Suprapubic skin (tissue), 3 donors: ENCODE measurements around the gene DAAM2.

Experiments
- POLR2AphosphoS5 ChIP-seq, 3 donors: sonication (generic); formaldehyde crosslinking; IDR thresholded peaks; one replicate each; pipeline ENCODE4 v1.6.1; 2017; ENCODE audit warnings: antibody characterized with exemption in 3 of 3
- TF ChIP-seq, protein P1 (sequence below), 2 donors: fragments of 200-600 bp in 1 of 2; fragments of 450-650 bp in 1 of 2; sonication (generic) in 1 of 2; IDR thresholded peaks; one replicate each; pipeline ENCODE4 v1.5.1; 2016 to 2019; ENCODE audit warnings: antibody characterized with exemption in 2 of 2, mild to moderate bottlenecking in 1 of 2, moderate library complexity in 1 of 2

- TF ChIP-seq, protein P1, sequence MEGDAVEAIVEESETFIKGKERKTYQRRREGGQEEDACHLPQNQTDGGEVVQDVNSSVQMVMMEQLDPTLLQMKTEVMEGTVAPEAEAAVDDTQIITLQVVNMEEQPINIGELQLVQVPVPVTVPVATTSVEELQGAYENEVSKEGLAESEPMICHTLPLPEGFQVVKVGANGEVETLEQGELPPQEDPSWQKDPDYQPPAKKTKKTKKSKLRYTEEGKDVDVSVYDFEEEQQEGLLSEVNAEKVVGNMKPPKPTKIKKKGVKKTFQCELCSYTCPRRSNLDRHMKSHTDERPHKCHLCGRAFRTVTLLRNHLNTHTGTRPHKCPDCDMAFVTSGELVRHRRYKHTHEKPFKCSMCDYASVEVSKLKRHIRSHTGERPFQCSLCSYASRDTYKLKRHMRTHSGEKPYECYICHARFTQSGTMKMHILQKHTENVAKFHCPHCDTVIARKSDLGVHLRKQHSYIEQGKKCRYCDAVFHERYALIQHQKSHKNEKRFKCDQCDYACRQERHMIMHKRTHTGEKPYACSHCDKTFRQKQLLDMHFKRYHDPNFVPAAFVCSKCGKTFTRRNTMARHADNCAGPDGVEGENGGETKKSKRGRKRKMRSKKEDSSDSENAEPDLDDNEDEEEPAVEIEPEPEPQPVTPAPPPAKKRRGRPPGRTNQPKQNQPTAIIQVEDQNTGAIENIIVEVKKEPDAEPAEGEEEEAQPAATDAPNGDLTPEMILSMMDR (IDR thresholded peaks at IDR 0.05) = no peak
- no peak for TF ChIP-seq POLR2AphosphoS5 (IDR thresholded peaks at IDR 0.05)
Observed at GRCh38 chr6:39927159-39927558, 135.0 kb downstream of the DAAM2 start.
